NT2/D1 (cell line): ENCODE results near the gene TAF15.

Experiments used
- YY1 ChIP-seq: IDR thresholded peaks from 2 replicates; pipeline ENCODE4 v1.6.1; 2011; ENCODE audit not compliant: insufficient read length, insufficient read depth
- ZNF274 ChIP-seq: IDR thresholded peaks from 2 replicates; pipeline ENCODE4 v1.6.1; 2011; ENCODE audit warnings: mild to moderate bottlenecking, low read depth, low read length

DNA sequence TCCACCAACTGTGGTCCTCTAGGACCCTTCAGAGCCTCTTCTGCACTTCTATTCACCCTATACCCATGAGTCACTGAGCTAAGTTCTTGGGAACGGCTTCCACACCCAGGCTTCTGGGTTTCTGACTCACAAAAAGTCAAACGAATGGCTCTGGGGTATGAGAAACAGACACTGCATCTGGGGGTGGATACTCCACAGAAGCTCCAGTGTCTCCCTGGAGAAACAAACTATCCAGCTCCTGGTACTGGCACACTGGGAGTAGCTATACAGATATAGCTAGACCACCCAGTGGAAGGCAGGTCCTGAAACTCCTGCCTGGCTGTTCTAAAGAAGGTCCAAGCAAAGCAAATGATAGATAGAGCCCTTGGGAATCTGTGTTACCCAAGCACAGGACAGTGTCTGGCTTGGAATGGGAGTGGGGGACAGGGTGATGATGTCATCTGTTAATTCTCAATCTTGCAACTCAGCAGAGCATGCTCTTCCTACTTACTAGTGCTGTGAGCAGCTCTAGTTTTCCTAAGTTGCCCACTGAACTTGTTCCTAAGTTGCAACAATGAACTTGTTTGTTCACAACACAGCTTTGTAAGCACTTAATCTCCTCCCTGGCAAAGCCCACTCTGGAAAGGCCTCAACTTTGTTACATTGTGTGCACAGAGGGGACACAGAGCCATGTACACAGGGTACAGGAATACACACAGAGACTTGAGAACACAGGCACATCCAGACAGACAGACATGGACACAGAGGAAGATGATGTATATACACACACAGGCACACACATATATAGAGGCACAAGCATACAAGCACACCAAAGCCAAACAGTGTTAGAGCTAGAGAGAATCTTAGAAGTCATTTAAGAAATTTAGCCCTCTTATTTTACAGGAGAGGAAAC lies 20.6 kb upstream of the TAF15 start:
- no peak for TF ChIP-seq ZNF274
- no peak for TF ChIP-seq YY1
